Measurements from ENCODE around the gene NUP93. TPM values are rescaled to one million over a fixed set of nuclear protein-coding genes. Genes with fewer than 3 reads are reported as not detected.

The NUP93 gene
- total and polyA plus RNA-seq, 2 donors (not counting 3 experiments of a cell fraction or from before 2014, with no cell fraction given), result 62.3 to 124 TPM

DNA sequence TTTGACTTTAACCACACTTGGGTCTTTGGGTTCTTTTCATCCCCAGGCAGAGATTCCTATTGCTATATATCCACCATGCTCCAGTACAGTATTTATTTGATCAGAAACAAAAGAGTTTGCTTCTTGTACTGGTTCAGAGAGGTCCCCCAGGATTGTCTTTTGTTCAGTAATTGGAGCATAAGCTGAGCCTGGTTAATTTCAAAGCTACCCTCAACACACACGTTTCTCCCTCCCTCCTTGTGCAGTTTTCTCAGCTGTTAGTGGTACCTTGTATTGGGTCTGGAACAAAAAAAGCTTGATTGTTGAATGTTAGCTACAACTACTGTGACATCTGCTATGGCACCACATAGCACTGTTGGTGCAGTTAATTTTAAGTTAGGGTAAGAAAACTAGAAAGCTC lies 50.0 kb downstream of the NUP93 start:
- H3K9me3 ChIP-seq (replicated peaks; ENCODE audit: control insufficient read depth, insufficient read depth, low read length), result no peaks in the 10 kb centered on the region
- peaks cover 7% of the 10 kb centered on the region for H3K79me2 ChIP-seq (ENCODE audit: control insufficient read depth, insufficient read depth, low read length)
- POLR2A ChIA-PET, result interaction anchor here (0.6 kb wide), 1 partner anchor 181 kb away, joined by 3 read pairs; no protein-coding TSS in a partner anchor
- no peak overlapping the region for H3K27ac ChIP-seq (ENCODE audit: insufficient read depth, low read depth, low read length)
- H3K9ac ChIP-seq (replicated peaks; ENCODE audit: extremely low read depth, insufficient read depth, low read length), result no peak overlapping the region
- H3K36me3 ChIP-seq (ENCODE audit: control insufficient read depth in 2 of 2, extremely low read depth in 1 of 2, insufficient read depth in 2 of 2, low read length in 2 of 2), result no peaks in the 10 kb centered on the region
- no peaks in the 10 kb centered on the region for H4K20me1 ChIP-seq (replicated peaks; ENCODE audit: control insufficient read depth, extremely low read depth, insufficient read depth, low read length)
- CTCF ChIA-PET, result interaction anchor here (1.7 kb wide), 1 partner anchor 9 kb away, joined by 7 read pairs; no protein-coding TSS in a partner anchor
- BruUV-seq (replicated peaks), result no TSS peak
- dilution Hi-C loops (cut with MboI; ENCODE audit: extremely low pct_ligation_motif_present, low sequenced_read_pairs), result no loop called here
- no peak overlapping the region for H2AFZ ChIP-seq (ENCODE audit: low read depth, low read length)
- H3K4me3 ChIP-seq (replicated peaks in 1 of 3; ENCODE audit: insufficient read depth in 1 of 3, low read depth in 1 of 3, low read length in 3 of 3), result no peak overlapping the region
- no peaks in the 10 kb centered on the region for H3K9me1 ChIP-seq (replicated peaks; ENCODE audit: control insufficient read depth, extremely low read depth, insufficient read depth, low read length)
- no peaks in the 10 kb centered on the region for H3K27me3 ChIP-seq (ENCODE audit: control insufficient read depth in 2 of 2, insufficient read depth in 2 of 2, low read length in 2 of 2)
- no peaks in the 10 kb centered on the region for H3K4me1 ChIP-seq (ENCODE audit: control insufficient read depth, extremely low read depth, insufficient read depth, low read length)
- FAIRE-seq (no peak), DNase-seq (ENCODE audit: low read depth, low spot score) (no peak)
- no peak for TF ChIP-seq POLR2A (IDR thresholded peaks at IDR 0.05; ENCODE audit: low read depth, low read length)
- no peak for TF ChIP-seq EZH2 (IDR thresholded peaks at IDR 0.05; ENCODE audit: borderline replicate concordance, low read depth, low read length, severe bottlenecking)
- intact Hi-C loops (cut with micrococcal nuclease), result no loop called here
- no peak overlapping the region for H3K4me2 ChIP-seq (ENCODE audit: insufficient read depth, low read length)

DNA sequence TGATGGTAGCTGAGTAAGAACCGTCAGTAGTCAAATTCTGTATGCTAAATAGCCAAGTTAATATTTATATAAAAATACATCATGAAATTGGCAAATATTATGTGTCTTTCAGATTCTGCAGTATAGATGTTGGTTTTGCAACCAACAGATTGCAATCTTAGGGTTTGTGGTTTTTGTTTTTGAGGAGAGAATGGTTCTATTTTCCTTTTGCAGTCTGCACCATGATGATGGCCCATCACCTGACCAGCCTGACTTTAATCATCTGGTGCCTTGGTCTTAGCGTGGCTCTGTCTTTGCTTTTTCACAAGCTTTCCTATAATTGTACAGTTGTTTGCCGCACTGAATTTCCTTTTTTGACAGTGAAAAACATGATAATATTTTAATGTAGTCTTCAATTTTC lies 50.7 kb downstream of the NUP93 start:
- TF ChIP-seq GATA2 (IDR thresholded peaks at IDR 0.05; ENCODE audit: insufficient read depth, insufficient read length, low read depth, low read length), result no peak
- TF ChIP-seq MYC (IDR thresholded peaks at IDR 0.05; ENCODE audit: low read depth, low read length), result no peak
- TF ChIP-seq, protein P1, sequence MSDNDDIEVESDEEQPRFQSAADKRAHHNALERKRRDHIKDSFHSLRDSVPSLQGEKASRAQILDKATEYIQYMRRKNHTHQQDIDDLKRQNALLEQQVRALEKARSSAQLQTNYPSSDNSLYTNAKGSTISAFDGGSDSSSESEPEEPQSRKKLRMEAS (IDR thresholded peaks at IDR 0.05; ENCODE audit: insufficient read depth, insufficient read length), result no peak
- TF ChIP-seq JUN (IDR thresholded peaks at IDR 0.05; ENCODE audit: borderline replicate concordance, insufficient read depth, insufficient read length, low read depth), result no peak
- H3K4me3 ChIP-seq (replicated peaks in 1 of 3; ENCODE audit: insufficient read depth in 1 of 3, low read depth in 1 of 3, low read length in 3 of 3), result no peak overlapping the region
- peaks cover 9% of the 10 kb centered on the region for H3K79me2 ChIP-seq (ENCODE audit: control insufficient read depth, insufficient read depth, low read length)
- no peak overlapping the region for H3K4me2 ChIP-seq (ENCODE audit: insufficient read depth, low read length)
- H3K36me3 ChIP-seq (ENCODE audit: control insufficient read depth in 2 of 2, extremely low read depth in 1 of 2, insufficient read depth in 2 of 2, low read length in 2 of 2), result no peaks in the 10 kb centered on the region
- intact Hi-C loops (cut with micrococcal nuclease), result no loop called here
- H3K4me1 ChIP-seq (ENCODE audit: control insufficient read depth, extremely low read depth, insufficient read depth, low read length), result no peaks in the 10 kb centered on the region
- no peak overlapping the region for H3K9ac ChIP-seq (replicated peaks; ENCODE audit: extremely low read depth, insufficient read depth, low read length)
- H3K9me1 ChIP-seq (replicated peaks; ENCODE audit: control insufficient read depth, extremely low read depth, insufficient read depth, low read length), result no peaks in the 10 kb centered on the region
- DNase-seq (ENCODE audit: low read depth, low spot score) (no peak), FAIRE-seq (no peak)
- H3K9me3 ChIP-seq (replicated peaks; ENCODE audit: control insufficient read depth, insufficient read depth, low read length), result no peaks in the 10 kb centered on the region
- no peaks in the 10 kb centered on the region for H4K20me1 ChIP-seq (replicated peaks; ENCODE audit: control insufficient read depth, extremely low read depth, insufficient read depth, low read length)
- H3K27ac ChIP-seq (ENCODE audit: insufficient read depth, low read depth, low read length), result no peak overlapping the region
- dilution Hi-C loops (cut with MboI; ENCODE audit: extremely low pct_ligation_motif_present, low sequenced_read_pairs), result no loop called here
- no peaks in the 10 kb centered on the region for H3K27me3 ChIP-seq (ENCODE audit: control insufficient read depth in 2 of 2, insufficient read depth in 2 of 2, low read length in 2 of 2)
- ChIA-PET CTCF (interaction anchor here (1.2 to 1.7 kb wide), 2 partner anchors 9 to 12 kb away, joined by 3 to 7 read pairs; no protein-coding TSS in a partner anchor), POLR2A (no interaction called here)
- no peak overlapping the region for H2AFZ ChIP-seq (ENCODE audit: low read depth, low read length)
- BruUV-seq (replicated peaks), result no TSS peak
